Measurements from ENCODE around the gene ZNF784.
"Not testable (repeated sequence)": the region's sequence is repeated elsewhere in the genome, so short reads cannot be mapped to it uniquely, and the experiment has no call there.

ZNF784 gene

GRCh38 chr19:55599842-55600661, 24.3 kb downstream of the ZNF784 start, which contains the start of gene ZNF524:
Gene ZNF524 (plus strand): TSS chr19:55600288. CDS start chr19:55602113, 1,825 bp downstream.
- DNase-seq = peak; percentile 98 to 99

GRCh38 chr19:55599468-55599841, 24.9 kb downstream of the ZNF784 start, which contains the start of gene FIZ1:
Gene FIZ1 (minus strand): TSS chr19:55599517. CDS start chr19:55597865, 1,652 bp downstream.
- peak; percentile 99 for DNase-seq

- DNase-seq = peak; percentile 94 to 96
Observed at GRCh38 chr19:55598719-55599467, 25.5 kb downstream of the ZNF784 start.

- DNase-seq = no peak
Observed at GRCh38 chr19:55598034-55598433, 26.3 kb downstream of the ZNF784 start.

GRCh38 chr19:55597501-55597921, 26.9 kb downstream of the ZNF784 start:
- DNase-seq = no peak

GRCh38 chr19:55596304-55596703, 28.1 kb downstream of the ZNF784 start:
- DNase-seq = no peak

- no peak for DNase-seq
Observed at GRCh38 chr19:55594996-55595545, 29.3 kb downstream of the ZNF784 start.

DNA sequence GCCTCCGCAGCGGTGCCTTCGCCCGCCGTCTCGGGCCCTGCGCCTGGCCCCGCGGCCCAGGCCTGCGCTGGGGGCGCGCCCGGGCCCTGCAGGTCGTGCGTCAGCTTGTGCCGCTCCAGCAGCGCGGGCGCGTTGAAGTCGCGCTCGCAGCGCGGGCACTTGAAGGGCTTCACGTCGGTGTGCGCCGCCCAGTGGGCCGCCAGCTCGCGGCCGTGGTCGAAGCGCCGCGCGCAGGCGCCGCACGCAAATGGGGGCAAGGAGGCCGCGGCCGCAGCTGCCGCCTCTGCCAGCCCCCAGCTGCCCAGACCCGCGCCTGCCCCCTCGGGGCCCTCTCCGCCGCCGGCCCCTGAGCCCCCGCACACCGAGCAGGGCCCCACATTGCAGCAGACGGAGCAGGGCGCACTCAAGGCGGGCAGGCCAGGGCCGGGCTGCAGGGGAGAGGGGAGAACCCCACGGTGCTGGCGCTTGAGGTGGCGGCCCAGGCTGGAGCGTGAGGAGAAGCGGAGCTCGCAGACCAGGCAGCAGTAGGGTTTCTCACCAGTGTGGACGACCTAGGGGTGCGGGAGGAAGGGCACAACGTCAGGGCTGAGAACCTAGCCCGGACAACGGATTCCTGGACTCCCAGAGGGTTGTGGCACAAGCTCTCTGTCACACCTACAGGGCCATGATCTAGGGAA, 31.1 kb downstream of the ZNF784 start:
- DNase-seq = no peak

DNA sequence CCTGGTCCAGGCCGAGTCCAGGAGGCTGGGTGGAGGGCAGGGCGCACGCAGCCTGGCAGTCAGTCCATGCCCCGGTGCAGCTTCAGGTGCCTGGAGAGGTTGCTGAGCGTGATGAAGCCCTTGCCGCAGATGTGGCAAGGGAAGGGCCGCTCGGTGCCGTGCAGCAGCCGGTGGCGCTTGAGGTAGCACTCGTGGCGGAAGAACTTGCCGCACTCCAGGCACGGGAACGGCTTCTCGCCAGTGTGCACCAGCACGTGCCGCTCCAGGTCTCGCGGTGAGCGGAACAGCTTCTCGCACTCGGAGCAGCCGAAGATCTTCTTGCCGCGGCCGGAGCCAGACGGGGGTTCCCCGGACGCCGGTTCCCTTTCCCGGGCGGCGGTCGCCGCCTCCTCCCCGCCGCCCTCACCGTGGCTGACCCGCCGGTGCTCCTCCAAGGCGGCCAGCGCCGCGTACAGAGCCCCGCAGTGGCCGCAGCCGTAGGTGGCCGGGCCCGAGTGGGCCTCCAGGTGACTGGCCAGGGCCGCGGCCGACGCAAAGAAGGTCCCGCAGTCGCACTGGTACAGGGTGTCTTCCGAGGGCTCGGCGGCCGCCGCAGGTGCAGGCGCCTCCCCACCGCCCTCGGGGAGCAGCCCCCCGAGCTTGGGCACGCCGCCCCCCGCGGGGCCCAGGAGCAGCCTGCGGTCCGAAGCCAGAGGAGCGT, 31.8 kb downstream of the ZNF784 start:
- no peak for DNase-seq

DNA sequence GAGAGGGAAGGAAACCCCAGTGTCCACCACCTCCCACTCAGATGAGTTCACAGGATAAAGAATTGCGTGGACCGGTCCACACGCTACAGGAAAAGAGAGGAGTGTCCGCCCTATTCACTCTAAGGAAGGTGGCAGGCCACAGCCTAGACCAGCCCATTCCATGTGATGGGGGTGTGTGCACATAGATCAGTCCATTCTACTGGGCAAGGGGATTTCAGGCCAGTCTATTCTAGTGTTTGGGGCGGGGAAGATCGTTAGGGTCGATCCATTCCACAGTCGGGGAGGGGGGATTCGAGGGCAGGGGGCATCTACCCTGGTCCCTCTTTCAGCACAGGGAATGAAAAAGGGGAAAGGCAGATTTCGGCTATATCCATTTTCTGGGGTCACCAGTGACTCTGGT, 32.8 kb downstream of the ZNF784 start:
- no peak for DNase-seq

DNA sequence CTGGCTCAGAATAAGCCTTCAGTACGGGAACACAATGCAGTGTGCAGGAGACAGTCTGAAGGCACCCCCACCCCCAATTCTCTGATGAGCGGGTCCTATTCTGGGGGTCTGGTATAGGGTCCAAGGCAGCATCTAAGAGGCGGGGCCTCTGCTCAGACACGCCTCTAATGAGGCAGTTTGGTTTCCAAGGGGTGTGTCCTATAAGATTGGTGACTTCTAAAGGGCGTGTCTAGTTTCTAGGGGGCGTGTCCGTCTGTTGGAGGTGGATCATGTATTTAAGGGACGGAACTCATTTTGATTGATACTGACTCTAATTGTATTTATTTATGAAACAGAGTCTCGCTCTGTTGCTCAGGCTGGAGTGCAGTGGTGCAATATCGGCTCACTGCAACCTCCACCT, 33.7 kb downstream of the ZNF784 start:
- DNase-seq = no peak

DNA sequence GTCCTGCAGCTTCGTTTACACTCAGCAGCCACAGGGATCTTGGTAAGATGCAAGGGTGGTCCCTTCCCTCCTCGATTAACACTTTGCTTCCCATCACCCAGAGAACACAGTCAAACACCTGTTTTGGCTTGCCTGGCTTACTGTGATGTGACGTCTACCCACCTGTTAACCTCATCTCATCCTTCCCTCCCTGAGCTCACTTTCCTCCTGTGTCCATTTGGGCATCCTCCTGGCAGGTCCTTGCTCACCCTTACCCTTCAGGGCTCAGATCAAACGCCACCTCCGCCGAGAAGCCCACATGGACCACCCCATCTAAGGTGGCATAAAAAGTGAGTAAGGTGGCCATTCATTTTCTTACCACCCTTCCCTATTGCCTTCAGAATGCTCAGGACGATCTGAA, 34.3 kb downstream of the ZNF784 start:
- no peak for DNase-seq

DNA sequence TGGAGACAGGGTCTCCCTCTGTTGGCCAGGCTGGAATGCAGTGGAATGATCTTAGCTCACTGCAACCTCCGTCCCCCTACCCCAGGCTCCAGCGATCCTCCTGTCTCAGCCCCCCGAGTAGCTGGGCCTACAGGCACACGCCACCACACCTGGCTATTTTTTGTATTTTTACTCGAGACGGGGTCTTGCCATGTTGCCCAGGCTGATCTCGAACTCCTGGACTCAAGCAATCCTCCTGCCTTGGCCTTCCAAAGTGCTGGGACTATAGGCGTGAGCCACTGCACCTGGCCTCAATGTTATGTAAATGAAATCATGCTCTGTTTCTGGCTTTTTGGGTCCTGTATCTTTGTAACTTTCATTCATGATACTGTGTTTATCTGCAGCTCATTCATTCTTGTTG, 35.6 kb downstream of the ZNF784 start:
- DNase-seq = no peak

DNA sequence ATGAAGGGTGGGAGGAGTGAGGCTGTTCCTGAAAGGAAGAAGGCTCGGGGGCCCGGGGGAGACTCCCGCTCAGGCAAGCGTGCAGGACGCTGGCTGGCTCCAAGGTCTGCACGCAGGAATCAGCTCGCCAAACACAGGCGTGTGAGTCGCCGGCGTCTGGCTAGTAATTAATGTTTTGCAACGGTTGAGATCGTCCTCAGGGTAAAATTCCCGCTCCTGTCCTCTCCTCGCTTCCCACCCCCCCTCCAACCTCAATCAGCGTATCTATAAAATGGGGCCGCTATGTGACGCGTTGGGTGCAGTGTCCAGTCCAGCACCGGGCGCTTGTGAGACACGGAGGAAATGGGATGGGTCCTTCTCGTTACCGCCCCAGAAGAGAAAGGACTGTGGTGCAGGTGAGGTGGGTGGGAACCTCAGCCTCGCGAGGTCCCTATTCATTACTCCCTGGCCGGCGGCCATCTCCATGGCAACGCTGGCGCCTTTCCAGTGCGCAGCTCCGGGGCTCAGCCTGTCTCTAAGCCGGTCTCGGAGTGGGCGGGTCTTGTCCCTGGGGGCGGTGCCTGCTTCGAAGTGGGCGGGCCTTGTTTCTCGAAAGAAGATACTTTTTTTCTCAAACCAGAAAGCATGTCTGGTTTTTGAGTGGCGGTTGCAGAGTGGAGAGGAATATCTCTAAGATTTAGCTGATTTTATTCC, 37.2 kb downstream of the ZNF784 start:
- DNase-seq = peak; percentile 90 to 97

GRCh38 chr19:55585658-55586339, 38.6 kb downstream of the ZNF784 start:
- no peak for DNase-seq

GRCh38 chr19:55584871-55585270, 39.5 kb downstream of the ZNF784 start:
- DNase-seq = no peak

GRCh38 chr19:55583897-55584296, 40.5 kb downstream of the ZNF784 start:
- not testable (repeated sequence) for DNase-seq

DNA sequence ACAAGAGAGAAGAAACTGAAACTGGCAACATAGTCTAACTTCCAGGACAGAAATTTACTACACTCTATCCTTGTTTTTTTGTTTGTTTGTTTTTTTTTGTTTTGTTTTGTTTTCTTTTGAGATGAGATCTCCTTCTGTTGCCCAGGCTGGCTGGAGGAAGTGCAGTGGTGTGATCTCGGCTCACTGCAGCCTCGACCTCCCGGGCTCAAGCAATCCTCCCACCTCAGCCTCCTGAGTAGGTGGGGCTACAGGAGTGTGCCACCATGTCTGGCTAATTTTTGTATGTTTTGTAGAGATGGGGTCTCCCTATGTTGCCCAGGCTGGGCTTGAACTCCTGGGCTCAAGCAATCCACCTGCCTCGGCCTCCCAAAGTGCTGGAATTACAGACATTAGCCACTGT, 42.1 kb downstream of the ZNF784 start:
- DNase-seq = not testable (repeated sequence)

- DNase-seq = no peak
Observed at GRCh38 chr19:55581823-55582223, 42.5 kb downstream of the ZNF784 start.

DNA sequence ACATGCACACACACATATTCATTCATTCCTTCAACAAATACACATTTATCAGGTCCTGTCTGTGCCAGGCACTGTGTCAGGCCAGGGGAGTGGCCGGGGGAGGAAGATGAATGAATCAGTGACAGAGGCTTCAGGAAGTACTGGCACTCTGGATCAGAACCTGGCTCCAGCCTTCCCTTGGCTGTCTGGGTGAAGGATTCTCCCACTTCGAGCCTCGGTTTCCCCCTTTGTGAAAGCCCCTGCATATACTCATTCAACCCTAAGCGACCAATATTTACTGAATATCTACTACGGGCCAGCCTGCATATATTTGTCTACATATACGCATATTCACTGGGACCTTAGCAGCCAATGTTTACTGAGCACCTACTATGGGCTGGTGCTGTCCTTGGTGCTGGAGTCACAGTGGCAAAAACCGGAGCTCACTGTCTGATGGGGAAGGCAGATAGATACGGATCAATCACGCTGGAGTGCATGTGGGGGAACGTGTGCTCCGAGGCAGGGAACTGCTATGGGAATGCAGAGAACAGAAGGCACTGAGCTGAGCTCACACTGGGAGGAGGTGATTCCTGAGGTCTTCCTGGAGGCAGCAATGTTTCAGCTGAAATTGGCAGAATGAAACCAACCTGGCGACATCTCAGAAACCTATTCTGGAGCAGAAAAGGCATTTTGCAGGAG, 43.1 kb downstream of the ZNF784 start:
- DNase-seq = no peak
